ENCODE measurements around the gene RB1.

RB1 gene

GRCh38 chr13:48493851-48494250 is 190.3 kb downstream of the RB1 start:
- no peak for DNase-seq (ENCODE audit: low read depth)

DNA sequence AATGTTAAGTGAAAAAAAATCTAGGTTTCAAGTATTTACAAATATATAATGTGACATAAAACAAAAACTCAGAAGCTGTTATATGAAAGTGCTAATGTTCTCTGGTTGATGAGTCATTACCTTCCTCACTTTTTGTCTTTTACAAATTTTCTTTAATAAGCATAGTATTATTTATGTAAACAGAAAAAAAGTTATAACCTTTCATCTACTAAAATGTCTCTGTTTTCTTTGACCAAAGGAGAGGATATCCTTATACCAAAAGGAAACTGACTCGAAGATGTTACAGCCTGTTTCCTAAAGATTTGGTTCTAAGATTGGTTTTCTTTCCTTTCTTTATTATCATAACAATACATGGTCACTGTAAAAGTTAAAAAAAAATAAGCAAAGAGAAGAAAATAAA is 191.3 kb downstream of the RB1 start:
- no peak for DNase-seq (ENCODE audit: low read depth)

DNA sequence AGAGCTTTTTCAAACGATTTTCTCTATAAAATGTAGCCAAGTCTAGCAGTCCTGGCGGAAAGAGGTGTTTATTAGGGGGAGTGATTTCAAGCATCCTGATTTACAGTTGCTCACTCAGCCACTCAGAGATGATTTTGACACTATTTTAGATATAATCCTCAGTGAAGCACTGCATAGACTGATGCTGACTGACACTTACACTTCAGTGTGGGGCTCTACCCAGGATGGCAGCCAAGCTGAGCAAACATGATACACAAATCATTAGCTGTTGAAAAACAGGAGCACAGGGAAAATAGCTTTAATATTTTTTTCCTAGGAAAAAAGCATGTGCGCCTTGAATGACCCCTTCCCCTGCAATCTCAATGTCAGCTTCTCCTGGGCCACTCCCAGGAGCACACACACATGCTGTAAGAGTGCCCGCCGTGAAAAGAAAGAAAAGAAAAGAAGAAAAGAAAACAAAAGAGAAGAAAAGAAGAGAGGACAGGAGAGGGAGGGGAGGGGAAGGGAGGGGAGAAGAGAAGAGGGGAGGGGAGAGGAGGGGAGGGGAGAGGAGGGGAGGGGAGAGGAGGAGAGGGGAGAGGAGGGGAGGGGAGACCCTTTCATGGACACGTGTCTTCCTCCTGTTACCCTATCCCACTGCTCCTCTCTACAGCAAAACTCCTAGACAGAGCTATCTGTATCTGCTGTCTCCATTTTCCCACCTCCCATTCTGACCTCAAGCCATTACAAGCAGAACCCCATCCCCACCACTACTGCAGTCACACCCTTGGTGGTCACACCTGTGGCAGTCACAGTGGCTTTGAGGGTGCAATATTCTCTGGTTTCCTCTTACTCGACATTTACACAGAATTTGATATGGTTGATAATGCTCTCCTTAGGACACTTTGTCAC is 193.0 kb downstream of the RB1 start:
- no peak for DNase-seq (ENCODE audit: low read depth)

DNA sequence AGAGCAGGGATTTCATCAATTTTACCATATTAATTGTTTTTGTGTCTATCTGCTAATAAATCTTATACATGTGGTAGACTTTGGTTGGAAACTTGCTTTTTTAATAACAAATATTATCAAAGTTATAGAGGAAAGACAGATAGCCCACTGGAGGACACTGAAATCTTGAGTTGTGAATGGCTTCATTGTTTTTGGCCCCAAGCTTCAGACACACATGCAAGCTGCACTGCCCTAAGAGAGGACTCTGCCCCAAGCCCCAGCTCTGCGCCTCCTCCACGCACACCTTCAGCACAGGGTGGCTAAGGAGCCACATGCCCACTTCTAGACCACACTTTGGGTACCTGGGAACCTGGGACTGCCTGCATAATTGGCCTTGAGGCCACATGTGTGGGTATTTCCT is 194.1 kb downstream of the RB1 start:
- DNase-seq (ENCODE audit: low read depth), result no peak

GRCh38 chr13:48500652-48501197 is 197.2 kb downstream of the RB1 start:
- no peak for DNase-seq (ENCODE audit: low read depth)

- DNase-seq (ENCODE audit: low read depth), result no peak
Measured at GRCh38 chr13:48501705-48502104, 198.2 kb downstream of the RB1 start.

- DNase-seq (ENCODE audit: low read depth), result no peak
Measured at GRCh38 chr13:48502601-48503319, 199.2 kb downstream of the RB1 start.

DNA sequence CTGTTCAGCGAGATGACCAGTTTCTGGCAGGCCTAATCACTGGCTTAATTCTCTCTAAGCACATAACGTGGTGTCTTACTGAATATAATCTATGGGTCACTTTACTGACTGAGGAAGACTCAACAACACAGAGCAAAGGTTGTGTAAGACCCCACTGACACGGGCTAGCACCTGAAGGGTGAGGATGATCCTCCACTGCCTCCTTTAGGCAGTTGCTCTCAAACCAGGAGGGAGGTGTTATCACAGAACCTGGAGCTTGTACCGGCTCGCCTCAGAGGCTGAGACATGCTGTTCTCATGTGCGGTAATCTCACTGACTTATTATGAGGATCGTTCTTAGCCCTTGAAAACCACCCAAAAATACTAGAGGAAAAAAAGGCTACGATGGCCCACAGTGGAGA is 201.1 kb downstream of the RB1 start:
- no peak for DNase-seq (ENCODE audit: low read depth)

DNA sequence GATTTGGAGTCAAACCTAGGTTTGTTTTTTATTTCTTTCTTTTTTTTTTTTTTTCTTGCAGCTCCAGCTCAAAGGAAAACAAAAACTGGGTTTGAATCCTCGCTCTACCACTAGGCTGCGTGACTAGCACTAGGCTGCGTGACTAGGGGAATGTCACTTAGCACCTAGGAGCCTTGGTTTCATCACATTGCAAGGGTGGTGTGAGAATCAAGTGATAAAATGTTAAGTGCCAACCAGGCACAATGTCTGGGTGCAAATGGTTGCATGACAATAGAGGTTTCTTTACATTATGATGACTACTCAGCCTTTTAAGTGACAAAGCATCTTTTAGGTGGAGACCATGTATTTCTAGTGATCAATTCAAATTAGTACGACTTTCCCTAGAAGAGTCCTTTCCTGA is 201.5 kb downstream of the RB1 start:
- no peak for DNase-seq (ENCODE audit: low read depth)

- DNase-seq (ENCODE audit: low read depth), result no peak
Measured at GRCh38 chr13:48505597-48506091, 202.1 kb downstream of the RB1 start.

- DNase-seq (ENCODE audit: low read depth), result no peak
Measured at GRCh38 chr13:48506092-48506701, 202.6 kb downstream of the RB1 start.

GRCh38 chr13:48507021-48507420 is 203.5 kb downstream of the RB1 start:
- no peak for DNase-seq (ENCODE audit: low read depth)

- DNase-seq (ENCODE audit: low read depth), result no peak
Measured at GRCh38 chr13:48508011-48508410, 204.5 kb downstream of the RB1 start.

GRCh38 chr13:48510698-48511097 is 207.1 kb downstream of the RB1 start:
- no peak for DNase-seq (ENCODE audit: low read depth)

DNA sequence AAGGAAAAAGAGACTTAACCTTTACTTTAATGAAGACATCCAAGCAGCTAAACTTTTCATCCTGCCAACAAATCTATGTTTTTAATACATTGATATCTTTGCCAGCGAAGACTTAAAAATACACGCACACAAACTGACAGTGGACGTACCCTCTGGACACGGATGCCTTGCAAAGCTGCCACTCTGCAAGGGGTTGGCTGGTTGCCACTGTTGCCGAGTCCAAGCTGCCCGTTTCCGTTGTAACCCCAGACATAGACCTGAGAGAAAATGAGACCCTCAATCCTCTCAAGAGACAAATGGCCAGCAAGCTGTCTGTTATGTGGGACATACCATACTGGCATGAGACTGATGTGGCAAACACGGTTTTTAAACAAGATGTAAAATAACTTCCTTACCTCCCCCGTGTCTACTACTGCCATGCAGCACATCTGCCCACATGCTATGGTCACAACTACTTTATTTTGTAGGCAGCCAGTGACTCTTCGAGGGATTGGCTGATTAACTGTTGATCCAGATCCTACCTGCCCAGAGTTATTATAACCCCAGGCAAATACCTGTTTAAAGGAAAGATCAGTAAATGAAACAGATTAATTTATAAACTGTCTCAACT is 208.2 kb downstream of the RB1 start:
- DNase-seq (ENCODE audit: low read depth), result no peak

DNA sequence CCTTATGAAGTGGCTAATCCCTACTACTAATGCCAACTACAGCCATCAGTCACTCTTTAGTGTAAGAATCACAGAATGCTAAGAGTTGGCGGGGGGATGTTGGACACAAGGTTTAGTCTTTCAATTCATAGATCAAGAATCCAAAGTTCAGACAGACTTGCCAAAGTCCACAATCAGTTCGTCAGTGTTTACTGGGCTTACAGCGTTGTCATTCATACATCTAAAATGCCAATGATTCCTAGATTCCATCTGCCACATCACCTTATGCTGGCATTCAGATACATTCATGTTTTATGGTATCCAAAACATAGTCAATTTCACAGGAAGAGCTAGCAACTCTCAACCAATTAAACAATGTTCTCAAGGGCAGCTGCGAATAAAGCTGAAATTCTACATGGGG is 211.2 kb downstream of the RB1 start:
- DNase-seq (ENCODE audit: low read depth), result no peak

- no peak for DNase-seq (ENCODE audit: low read depth)
Measured at GRCh38 chr13:48515732-48516131, 212.2 kb downstream of the RB1 start.

DNA sequence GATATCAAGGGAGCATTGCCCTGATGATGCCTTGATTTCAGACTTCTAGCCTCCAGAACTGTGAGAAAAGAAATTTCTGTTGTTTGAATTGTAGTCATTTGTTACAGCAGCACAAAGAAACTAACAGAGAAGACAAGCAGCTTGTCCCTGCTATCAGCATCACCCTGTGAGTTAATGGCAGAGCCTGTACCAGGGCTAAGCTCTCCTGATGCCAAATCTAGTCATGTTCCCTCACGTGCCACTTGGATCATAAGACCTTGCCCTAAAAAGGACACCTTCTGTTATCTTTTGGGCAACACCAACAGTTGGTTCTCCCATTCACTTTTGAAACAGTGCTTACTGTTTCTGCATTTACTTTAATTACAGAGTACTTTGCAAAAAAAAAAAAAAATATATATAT is 214.5 kb downstream of the RB1 start:
- no peak for DNase-seq (ENCODE audit: low read depth)

DNA sequence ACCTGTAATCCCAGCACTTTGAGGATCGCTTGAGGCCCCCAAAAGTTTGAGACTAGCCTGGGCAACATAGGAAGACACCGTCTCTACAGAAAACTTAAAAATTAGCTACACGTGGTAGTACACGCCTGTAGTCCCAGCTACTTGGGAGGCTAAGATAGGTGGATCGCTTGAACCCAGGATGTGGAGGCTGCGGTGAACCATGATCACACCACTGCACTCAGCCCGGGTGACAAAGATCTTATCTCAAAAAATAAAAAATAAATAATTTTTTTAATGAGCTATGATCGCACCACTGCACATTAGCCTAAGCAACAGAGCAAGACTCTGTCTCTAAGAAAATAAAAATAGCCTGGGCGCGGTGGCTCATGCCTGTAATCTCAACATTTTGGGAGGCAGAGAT is 222.7 kb downstream of the RB1 start:
- no peak for DNase-seq (ENCODE audit: low read depth)

GRCh38 chr13:48527955-48528354 is 224.4 kb downstream of the RB1 start:
- no peak for DNase-seq (ENCODE audit: low read depth)

DNA sequence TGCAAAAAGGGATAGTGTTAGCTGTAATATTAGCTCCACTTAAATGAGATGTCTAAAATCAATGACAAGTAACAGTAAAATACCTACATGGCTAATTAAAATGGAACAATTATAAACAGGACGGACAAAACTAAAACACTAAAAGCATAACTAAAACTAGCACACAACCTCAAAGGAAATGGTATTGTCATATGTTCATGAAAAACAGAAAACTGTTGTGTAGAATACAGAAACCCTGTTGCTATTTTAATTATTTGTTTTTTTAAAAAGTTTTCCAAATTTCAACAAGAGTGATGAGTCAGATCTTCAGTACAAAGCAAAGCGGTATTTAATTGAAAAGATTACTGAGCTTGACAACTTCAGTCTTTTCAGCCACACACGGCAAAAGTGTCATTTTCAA is 225.2 kb downstream of the RB1 start:
- no peak for DNase-seq (ENCODE audit: low read depth)

DNA sequence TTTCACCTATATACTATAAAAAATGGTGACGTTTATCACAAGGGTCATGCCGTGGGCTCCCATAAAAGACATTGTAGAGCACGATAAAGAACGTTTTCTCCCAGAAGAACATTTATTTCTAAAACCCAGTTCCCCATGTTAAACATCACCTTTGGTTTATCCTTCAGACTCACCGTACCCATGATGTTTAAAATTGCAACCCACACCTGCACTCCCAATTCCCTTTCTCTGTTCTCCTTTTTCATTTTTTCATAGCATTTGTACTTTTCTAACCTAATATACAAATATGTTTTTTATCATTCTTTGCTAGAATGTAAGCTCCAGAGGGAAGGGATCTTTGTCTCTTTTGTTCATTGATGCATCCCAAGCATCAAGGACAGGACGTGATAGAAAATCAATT is 227.3 kb downstream of the RB1 start:
- DNase-seq (ENCODE audit: low read depth), result no peak

Measured in stimulated activated CD8-positive, alpha-beta memory T cell treated with anti-CD3 and anti-CD28 coated beads, Interleukin-4, amount 100 ng/mL, for 24 hours (primary cell).